ENCODE measurements around the gene SNX21. TPM values are rescaled to one million over a fixed set of nuclear protein-coding genes. Genes with fewer than 3 reads are reported as not detected.

The SNX21 gene
- total RNA-seq, 1 donor from 2014 or later: 24.1 TPM

DNA sequence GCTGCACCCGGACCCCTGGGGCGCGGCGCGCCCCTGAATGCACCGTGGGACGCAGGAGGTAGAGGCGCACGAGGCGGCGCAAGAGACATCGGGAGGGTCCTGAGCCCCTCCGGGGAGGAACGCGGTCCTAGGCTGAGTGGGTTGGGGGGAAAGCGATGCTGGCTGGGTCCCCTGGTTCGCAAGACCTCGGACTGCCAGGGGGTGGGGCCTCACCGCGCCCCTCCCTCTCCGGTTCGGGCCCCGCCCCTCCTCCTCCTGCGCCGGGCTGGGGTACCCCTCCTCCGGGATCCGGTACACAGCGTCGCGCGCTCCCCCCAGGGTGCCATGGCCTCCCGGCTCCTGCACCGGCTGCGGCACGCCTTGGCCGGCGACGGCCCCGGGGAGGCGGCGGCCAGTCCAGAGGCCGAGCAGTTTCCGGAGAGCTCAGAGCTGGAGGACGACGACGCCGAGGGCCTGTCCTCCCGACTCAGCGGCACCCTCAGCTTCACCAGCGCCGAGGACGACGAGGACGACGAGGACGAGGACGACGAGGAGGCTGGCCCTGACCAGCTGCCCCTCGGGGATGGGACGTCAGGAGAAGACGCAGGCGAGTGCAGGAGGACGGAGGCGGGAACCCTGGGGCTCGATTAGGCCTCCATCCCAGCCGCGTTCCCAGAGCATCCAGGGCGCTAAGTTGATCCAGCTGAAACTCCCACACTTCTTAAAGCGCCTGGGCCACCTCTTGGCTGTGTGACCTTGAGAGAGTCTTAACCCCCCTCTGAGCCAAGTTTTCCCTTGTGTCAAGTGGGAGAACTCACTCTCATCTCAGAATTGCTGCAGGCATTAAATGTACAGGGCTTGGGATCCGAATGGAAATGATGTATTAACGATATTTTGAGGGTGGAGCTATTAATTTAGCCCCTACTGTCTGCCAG, 541 bp downstream of the SNX21 start:
- peak overlapping the region; percentile 95 for H3K27ac ChIP-seq
- peak; percentile 76 for DNase-seq
- peak overlapping the region; percentile 84 for H3K4me3 ChIP-seq
- TF ChIP-seq, protein P1, sequence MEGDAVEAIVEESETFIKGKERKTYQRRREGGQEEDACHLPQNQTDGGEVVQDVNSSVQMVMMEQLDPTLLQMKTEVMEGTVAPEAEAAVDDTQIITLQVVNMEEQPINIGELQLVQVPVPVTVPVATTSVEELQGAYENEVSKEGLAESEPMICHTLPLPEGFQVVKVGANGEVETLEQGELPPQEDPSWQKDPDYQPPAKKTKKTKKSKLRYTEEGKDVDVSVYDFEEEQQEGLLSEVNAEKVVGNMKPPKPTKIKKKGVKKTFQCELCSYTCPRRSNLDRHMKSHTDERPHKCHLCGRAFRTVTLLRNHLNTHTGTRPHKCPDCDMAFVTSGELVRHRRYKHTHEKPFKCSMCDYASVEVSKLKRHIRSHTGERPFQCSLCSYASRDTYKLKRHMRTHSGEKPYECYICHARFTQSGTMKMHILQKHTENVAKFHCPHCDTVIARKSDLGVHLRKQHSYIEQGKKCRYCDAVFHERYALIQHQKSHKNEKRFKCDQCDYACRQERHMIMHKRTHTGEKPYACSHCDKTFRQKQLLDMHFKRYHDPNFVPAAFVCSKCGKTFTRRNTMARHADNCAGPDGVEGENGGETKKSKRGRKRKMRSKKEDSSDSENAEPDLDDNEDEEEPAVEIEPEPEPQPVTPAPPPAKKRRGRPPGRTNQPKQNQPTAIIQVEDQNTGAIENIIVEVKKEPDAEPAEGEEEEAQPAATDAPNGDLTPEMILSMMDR (IDR thresholded peaks at IDR 0.05): no peak
- ATAC-seq: peak; percentile 89 to 91
- H3K9me3 ChIP-seq: no peaks in the 10 kb centered on the region
- no peaks in the 10 kb centered on the region for H3K27me3 ChIP-seq (ENCODE audit: low read depth)
- intact Hi-C loops (cut with DNase I): no loop called here
- H3K4me1 ChIP-seq: peaks cover 46% of the 10 kb centered on the region
- H3K36me3 ChIP-seq: peaks cover 5% of the 10 kb centered on the region

DNA sequence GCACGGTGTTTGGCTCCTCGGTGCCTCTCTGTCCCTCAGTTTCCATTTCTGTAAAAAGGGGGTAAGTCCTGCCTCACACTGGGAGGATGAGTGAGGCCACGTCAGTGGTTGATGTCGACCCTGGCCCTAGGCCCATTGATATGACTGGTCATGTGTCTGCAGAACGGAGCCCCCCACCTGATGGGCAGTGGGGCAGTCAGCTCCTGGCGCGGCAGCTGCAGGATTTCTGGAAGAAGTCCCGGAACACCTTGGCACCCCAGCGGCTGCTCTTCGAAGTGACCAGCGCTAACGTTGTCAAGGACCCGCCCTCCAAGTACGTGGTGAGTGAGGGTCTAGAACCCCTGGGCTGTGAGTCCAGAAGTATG, 1.2 kb downstream of the SNX21 start:
- intact Hi-C loops (cut with DNase I): no loop called here
- TF ChIP-seq, protein P1 (IDR thresholded peaks at IDR 0.05): no peak
- peak overlapping the region; percentile 95 for H3K27ac ChIP-seq
- DNase-seq (no peak), ATAC-seq (no peak)
- peaks cover 46% of the 10 kb centered on the region for H3K4me1 ChIP-seq
- H3K27me3 ChIP-seq (ENCODE audit: low read depth): no peaks in the 10 kb centered on the region
- H3K36me3 ChIP-seq: peaks cover 6% of the 10 kb centered on the region
- peak overlapping the region; percentile 84 for H3K4me3 ChIP-seq
- H3K9me3 ChIP-seq: no peaks in the 10 kb centered on the region

DNA sequence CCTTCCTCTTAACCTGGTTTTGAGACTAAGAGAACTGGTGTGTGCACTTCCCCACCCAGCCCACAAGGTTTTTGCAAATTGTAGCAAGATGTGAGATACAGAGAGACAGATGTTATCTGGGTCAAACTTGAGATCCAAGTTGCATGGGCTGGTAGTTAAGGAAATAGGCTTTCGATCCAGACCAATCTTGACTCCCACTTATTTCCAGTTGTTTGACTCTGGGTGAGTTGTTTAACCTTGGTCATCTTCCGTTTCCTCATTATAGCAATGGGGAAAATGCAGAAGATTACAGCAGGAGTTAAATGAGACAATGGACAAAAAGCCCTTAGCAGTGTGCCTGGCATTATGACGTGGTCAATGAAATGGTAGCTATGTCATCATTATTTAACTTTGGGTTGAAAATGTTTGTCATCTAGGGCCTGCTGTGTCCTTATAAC, 1.7 kb downstream of the SNX21 start:
- H3K4me3 ChIP-seq: peak overlapping the region; percentile 84
- no peaks in the 10 kb centered on the region for H3K27me3 ChIP-seq (ENCODE audit: low read depth)
- H3K4me1 ChIP-seq: peaks cover 46% of the 10 kb centered on the region
- intact Hi-C loops (cut with DNase I): no loop called here
- TF ChIP-seq, protein P1 (IDR thresholded peaks at IDR 0.05): no peak
- no peaks in the 10 kb centered on the region for H3K9me3 ChIP-seq
- ATAC-seq (no peak), DNase-seq (no peak)
- no peak overlapping the region for H3K27ac ChIP-seq
- H3K36me3 ChIP-seq: peaks cover 12% of the 10 kb centered on the region

DNA sequence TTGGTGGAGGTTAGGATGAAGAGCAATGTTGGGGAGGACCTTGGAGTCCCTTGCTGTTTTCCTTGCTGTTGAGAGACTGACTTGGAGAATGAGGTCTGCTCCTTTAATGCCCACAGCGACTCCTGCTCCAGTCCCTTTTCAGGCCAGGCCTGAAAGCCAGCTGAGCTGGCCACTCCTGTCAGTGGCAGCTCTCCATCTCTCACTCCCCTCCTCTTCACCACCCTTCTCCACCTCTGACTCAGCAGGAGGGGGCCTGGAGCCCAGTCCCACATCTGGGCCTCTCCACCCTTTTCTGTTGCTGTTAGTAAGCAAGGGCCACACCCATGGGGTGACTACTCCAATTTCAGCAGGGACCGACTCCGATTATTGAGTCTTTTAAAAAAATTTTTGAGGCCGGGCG, 2.2 kb downstream of the SNX21 start:
- TF ChIP-seq, protein P1 (IDR thresholded peaks at IDR 0.05): no peak
- Histone ChIP-seq H3K27ac (no peak overlapping the region), H3K36me3 (peaks cover 17% of the 10 kb centered on the region), H3K9me3 (no peaks in the 10 kb centered on the region), H3K4me1 (peaks cover 46% of the 10 kb centered on the region), H3K27me3 (ENCODE audit: low read depth) (no peaks in the 10 kb centered on the region), H3K4me3 (peak overlapping the region; percentile 84)
- intact Hi-C loops (cut with DNase I): no loop called here
- DNase-seq (no peak), ATAC-seq (no peak)

DNA sequence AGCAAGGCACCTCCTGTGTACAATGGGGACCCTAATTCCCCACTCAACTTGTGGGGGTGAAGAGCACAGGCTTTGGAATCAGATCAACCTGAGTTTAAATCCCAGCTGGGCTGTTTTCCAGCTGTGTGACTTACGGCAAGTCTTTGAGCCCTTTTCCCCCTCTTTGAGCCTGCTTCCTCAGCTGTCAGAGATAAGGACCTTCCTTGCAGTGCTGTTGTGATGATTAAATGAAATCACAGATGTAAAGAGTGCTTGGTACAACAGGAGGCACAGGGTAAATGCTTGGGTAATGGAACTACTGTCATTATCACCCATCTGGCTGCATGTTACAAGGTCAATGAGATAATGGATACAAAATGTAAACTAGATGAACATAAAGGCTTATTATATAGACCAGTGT, 3.2 kb downstream of the SNX21 start:
- no peak overlapping the region for H3K4me3 ChIP-seq
- intact Hi-C loops (cut with DNase I): no loop called here
- H3K27me3 ChIP-seq (ENCODE audit: low read depth): no peaks in the 10 kb centered on the region
- TF ChIP-seq, protein P1 (IDR thresholded peaks at IDR 0.05): no peak
- no peak for DNase-seq
- peak overlapping the region; percentile 3 for H3K27ac ChIP-seq
- H3K4me1 ChIP-seq: peaks cover 43% of the 10 kb centered on the region
- no peaks in the 10 kb centered on the region for H3K9me3 ChIP-seq
- no peak for ATAC-seq
- peaks cover 27% of the 10 kb centered on the region for H3K36me3 ChIP-seq
